GM18508 (cell line): Measurements from ENCODE around the gene AK8.

Experiments used
- ATAC-seq: cut with Tn5 transposase; IDR thresholded peaks from one replicate; pipeline ENCODE4 v1.9.1; 2021; ENCODE audit warnings: moderate number of reproducible peaks; ENCODE audit not compliant: insufficient read depth, unreplicated experiment

The AK8 gene

GRCh38 chr9:132863096-132863495 is 15.0 kb downstream of the AK8 start:
- no peak for ATAC-seq

DNA sequence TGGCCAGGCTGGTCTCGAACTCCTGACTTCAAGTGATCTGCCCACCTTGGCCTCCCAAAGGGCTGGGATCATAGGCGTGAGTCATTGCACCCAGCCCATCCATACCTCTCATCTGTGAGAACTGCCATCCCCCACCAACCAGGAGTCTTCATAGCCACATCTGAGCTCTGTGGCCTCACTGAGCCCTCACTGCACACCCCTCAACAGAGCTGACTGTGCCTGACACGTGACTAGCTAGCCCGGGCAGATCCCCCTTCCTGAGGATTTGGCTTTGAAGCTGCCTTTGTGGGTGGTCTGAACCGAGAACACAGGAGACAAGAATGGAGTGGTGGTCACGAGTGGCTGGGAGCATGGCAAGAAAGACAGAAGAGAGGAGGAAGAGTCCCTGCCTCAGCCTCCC is 15.6 kb downstream of the AK8 start:
- ATAC-seq = no peak

DNA sequence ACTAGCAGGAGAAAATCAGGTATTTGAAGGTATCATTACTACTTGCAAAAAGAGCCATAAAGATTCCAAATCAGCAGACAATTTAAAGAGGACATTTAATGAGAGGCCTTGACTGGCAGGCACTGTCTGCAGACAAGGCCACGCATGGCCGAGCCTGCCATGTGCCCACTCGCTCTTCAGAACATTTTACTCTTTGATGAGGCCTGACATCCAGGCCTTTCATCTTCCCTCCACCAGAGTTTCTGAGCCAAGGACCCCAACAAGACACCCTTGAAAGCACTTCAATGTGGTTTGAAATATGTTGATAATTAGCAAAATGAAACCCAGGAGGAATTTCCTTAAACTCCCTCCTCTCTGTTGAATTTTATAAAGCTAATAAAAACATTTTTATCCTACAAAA is 16.4 kb downstream of the AK8 start:
- ATAC-seq = no peak

DNA sequence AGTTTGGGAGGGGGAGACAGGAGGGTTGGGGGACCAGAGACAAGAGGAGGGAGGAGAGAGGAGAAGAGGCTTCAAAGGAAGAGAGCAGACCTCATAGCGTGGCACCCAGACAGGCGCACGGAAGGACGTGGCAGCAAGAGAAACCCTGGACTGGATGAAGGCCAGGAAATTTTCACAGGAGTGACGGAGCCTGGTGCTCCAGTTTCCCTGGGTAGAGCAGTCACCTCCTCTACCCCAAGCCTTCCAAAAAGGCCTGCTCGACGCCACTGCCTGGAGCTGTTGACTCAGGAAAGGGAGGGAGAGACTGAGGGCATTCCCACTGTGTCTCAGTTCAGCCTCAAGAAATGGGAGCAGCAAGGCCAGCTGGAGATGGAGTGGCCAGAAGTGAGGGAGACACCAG is 19.3 kb downstream of the AK8 start:
- ATAC-seq = no peak

DNA sequence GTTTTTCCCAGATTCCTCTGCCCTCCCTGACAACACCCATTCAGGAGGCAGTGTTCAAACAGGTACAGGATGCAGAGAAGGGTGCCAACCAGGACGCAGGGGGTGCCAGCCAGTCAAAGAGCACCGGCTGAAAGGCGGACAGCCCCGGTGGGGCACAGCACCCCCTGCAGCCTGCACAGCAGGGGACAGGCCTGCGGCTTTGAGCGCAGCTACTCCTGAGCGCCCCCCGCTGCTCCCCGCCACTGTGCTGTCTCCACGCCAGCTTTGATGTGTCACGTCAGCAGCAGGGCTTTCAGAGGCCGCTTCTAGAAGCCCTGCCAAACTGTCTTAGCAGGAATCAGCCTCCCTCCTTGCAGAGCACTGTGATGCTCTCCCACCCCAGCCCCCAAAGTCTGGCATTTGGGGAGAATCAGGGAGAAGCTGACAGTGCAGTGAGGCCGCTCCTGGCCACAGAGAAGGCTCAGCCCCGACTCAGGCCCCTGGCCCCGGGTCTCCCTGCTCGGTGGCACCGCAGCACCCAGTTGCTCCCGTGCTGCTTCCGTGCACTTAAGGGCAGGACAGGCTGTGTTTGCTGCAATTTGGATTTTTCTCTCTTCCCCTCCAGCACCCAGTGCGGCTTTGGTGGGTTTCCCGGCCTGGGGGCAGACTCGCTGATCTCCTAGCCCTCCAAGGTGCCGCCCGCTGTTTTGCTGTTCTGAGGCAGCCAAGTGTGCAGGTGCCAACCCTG is 20.3 kb downstream of the AK8 start:
- no peak for ATAC-seq

DNA sequence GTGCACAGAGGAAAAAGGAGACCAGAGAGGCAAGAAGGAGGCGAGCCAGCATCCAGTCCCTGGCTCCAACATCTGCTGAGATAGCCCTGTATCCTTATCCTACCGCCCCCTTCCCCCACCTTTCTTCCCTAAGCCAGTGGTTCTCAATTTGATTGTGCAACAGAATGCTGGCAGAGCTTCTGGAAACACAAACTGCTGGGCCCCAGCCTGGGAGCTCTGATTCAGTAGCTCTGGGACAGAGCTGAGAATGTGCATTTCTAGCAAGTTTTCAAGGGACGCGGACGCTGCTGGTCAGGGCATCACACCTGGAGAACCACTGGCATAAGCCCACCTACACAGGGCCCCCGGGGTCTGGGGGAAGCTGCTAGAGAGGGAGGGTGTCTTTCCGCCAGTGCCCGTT is 21.1 kb downstream of the AK8 start:
- ATAC-seq = no peak

DNA sequence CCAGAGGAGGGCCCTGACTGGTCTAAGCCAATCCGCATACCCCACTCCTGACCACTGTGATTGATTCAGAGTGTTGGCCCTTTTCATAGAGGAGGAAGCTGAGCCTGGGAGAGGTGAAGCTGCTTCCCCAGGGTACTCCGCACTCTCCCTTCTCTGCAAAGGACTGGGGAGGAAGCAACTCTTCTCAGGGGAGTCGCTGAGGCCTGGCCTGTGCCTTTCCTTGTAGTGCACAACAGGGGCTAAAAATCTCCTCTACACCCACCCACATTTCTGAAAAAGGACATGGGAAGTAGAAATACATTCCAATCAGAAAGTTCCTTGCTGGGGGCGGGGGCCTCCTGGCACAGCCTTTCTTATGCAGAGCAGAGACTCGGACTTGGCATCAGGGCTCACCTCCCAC is 22.2 kb downstream of the AK8 start:
- ATAC-seq = no peak

GRCh38 chr9:132854832-132855231 is 23.3 kb downstream of the AK8 start:
- ATAC-seq = no peak

GRCh38 chr9:132853482-132853881 is 24.6 kb downstream of the AK8 start:
- no peak for ATAC-seq

DNA sequence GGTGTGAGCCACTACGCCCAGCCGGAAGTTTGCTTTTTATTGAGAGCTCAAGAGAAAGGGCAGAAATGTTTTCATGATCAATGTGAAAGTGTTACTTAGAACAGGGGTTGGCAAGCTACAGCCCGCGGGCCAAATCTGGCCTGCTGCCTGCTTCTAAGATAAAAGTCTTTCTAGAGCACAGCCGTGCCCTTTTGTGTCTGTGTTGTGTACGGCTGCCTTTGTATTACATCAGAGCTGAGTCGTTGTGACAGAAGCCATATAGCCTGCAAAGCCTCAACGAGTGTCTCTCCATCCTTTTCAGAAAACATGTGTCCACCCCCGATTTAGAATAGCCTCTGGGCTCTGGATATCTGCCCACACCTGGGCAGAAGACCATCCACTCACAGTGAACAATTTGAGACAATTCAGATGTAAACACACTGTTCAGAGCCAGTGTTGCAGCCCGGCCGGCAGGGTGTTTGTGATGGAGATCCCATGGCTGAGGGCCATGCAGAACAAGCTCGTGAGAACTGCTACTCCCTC is 28.8 kb downstream of the AK8 start:
- no peak for ATAC-seq

- ATAC-seq = no peak
Observed at GRCh38 chr9:132846918-132847515, 31.1 kb downstream of the AK8 start.

DNA sequence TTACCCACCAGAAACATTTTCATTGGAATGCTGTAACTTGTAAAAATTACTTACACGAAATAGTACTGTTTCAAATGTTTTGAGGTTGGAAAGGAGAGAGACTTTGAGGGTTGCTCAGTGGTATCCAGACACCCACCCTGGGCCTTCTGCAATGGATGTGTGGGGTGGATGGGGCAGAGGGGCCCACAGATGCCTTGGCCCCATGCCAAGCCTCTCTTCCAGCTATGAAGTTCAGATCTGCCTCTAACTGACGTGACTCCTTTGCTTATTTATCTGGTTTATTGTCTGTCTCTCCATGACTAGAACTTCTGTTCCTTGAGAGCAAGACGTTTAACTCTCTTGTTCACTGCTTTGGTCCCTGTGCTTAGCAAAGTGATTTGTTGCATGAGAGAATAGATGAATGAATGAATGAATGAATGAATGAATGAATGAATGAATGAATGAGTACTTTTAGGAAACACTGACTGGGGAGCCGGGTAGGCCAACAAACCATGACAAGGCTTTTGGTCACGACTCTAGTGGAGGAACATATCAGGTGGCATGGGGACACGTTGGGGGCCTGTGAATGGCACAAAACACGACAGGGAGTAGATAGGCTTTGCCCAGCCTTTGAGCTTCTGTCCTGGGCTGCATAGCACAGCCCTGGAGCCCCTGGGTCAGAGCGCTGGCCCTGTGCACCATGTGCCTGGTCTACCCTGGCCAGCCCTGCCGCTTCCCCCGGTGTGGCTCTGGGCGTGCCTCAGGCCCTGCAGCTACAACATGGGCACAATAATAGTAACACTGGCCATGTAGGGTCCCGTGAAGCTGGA is 31.8 kb downstream of the AK8 start:
- no peak for ATAC-seq

DNA sequence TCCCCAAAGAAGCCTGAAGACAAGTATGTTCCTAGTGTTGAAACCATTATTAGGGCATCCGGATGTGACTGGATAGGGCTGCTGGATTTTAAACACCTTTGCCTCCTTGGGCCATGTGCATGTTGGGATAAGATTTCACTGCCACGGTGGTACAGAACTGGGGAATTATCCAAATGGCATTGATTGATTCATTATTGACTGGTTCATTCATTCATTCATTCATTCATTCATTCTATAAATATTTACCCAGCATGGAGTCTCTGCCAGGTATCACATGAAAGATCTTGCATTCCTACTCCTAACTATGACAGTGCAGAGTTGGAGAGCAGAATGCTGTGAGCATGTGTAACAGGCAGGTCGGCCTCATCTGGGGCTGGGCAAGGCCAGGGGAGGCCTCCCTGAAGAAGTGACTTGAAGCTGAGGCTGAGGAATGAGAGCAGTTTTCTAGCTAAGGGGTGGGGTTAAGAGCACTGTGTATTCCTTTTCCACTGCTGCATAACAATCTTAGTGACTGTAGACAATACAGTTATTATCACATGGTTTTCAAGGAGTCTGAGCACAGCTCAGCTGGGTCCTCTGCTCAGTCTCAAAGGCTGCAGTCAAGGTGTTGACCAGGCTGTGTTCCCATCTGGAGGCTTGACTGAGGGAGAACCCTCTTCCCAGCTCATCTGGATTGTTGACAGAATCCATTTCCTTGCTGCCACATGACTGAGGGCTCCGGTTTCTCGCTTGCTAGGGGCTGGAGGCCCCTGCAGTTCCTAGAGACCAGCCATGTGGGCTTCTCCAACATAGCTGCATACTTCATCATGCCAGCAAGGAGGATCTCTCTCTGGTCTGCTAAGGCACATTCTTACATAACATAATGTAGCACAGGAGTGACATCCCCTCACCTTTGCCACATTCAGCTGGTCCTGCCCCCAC is 35.7 kb downstream of the AK8 start:
- ATAC-seq = no peak

- no peak for ATAC-seq
Observed at GRCh38 chr9:132840980-132841379, 37.1 kb downstream of the AK8 start.

GRCh38 chr9:132838291-132838690 is 39.8 kb downstream of the AK8 start:
- ATAC-seq = no peak

- no peak for ATAC-seq
Observed at GRCh38 chr9:132837501-132838286, 40.4 kb downstream of the AK8 start.

- ATAC-seq = no peak
Observed at GRCh38 chr9:132834343-132834742, 43.7 kb downstream of the AK8 start.

- ATAC-seq = no peak
Observed at GRCh38 chr9:132833550-132834121, 44.4 kb downstream of the AK8 start.
